ENCODE measurements around the gene GIMAP8.
"Not testable (repeated sequence)": the region's sequence is repeated elsewhere in the genome, so short reads cannot be mapped to it uniquely, and the experiment has no call there.

The GIMAP8 gene

DNA sequence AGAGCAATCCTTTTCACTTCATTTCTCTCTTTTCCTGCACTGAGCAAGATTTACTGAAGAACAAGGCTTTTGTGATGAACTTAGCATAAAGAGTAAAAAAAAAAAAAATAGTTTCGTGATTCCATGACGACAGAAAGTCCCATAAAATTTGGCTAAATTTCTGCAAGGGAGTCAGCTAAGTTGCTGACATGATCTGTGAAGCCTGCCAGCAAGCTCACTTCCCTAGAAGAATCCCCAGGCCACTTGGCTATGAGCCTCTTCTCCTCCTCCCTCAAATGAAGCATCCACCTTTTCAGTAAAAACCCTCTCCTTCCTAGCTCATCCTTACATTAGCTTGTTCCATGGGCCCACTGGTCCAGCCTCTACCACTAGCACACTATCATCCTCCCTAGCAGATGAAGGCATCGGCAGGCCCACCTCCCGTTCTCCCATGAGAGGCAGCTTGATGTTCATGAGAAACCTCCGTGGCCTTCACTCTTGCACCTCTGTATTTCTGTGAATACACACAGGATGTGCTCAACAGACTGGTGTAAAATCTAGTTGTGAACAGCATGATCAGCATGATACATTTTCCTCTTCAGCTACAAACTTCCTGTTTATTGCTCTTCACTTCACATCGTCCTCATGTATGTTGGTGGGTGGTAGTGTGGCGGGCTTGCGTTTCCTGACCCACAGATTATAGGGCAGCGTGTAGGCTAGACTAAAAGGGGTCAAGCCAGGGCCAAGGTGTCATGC, 30.9 kb downstream of the GIMAP8 start:
- Histone ChIP-seq H2AFZ (ENCODE audit: low read length) (no peak overlapping the region), H2BK5ac (ENCODE audit: low read length) (no peak overlapping the region), H3K27me3 (ENCODE audit: control insufficient read depth in 3 of 3, insufficient read depth in 3 of 3, low read depth in 1 of 3, low read length in 3 of 3) (peaks cover 0 to 7% (median 0%) of the 10 kb centered on the region in 3 experiments), H3K79me1 (ENCODE audit: low read depth, low read length) (no peaks in the 10 kb centered on the region), H3K14ac (ENCODE audit: low read length) (no peak overlapping the region), H3K4me1 (ENCODE audit: control insufficient read depth in 2 of 2, insufficient read depth in 1 of 2, low read depth in 1 of 2, low read length in 2 of 2) (no peaks in the 10 kb centered on the region), H3K18ac (ENCODE audit: low read length) (no peak overlapping the region), H2AK5ac (ENCODE audit: low read depth, low read length) (no peak overlapping the region), H3K4ac (ENCODE audit: low read length) (no peak overlapping the region), H4K8ac (ENCODE audit: low read depth, low read length) (no peak overlapping the region), H2BK15ac (ENCODE audit: low read length) (no peak overlapping the region), H3K36me3 (replicated peaks in 1 of 2; ENCODE audit: control insufficient read depth in 2 of 2, insufficient read depth in 2 of 2, low read length in 2 of 2) (no peaks in the 10 kb centered on the region), H4K91ac (ENCODE audit: low read depth, low read length, poor library complexity) (no peak overlapping the region), H3K4me3 (ENCODE audit: low read length in 2 of 2) (no peak overlapping the region), H3K4me2 (ENCODE audit: insufficient read depth, low read length, poor library complexity, severe bottlenecking) (no peak overlapping the region), H3K9ac (ENCODE audit: low read depth, low read length, poor library complexity) (no peak overlapping the region), H2BK120ac (ENCODE audit: low read depth, low read length) (no peak overlapping the region), H3K23ac (ENCODE audit: low read depth, low read length, poor library complexity) (no peak overlapping the region), H2BK12ac (ENCODE audit: low read length) (no peak overlapping the region), H3K9me3 (replicated peaks in 1 of 2; ENCODE audit: control insufficient read depth in 2 of 2, insufficient read depth in 1 of 2, low read depth in 1 of 2, low read length in 2 of 2) (no peaks in the 10 kb centered on the region), H3K27ac (replicated peaks; ENCODE audit: low read length) (no peak overlapping the region)
- WGBS, 2 donors (ENCODE audit: extremely low coverage in 2 of 2, insufficient read length in 2 of 2, insufficient replicate concordance in 1 of 2): no CpG with 5 or more reads among the region's 9 CpGs
- DNase-seq (ENCODE audit: low spot score): no peak

DNA sequence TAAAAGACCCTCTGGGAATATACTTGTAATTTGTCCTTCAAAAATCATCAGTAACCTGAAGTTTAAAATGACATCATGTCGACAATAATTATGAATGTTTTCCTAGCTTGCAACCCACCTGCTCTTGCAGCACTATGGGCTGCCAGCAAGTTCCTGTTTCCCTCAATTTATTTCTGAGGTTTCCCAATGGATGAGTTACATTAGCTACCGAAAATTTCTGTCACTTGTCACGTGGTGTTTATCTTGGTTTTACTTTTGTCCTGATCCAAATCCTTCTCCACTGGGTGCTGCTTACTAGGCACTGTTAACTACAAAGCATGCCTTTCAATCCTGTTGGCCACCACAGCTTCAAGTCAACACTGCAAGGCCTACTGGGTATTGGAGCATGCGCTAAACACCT, 31.5 kb downstream of the GIMAP8 start:
- no peak for DNase-seq (ENCODE audit: low spot score)
- Histone ChIP-seq H3K4me3 (ENCODE audit: low read length in 2 of 2) (no peak overlapping the region), H3K4me2 (ENCODE audit: insufficient read depth, low read length, poor library complexity, severe bottlenecking) (no peak overlapping the region), H4K91ac (ENCODE audit: low read depth, low read length, poor library complexity) (no peak overlapping the region), H2AFZ (ENCODE audit: low read length) (no peak overlapping the region), H3K9me3 (replicated peaks in 1 of 2; ENCODE audit: control insufficient read depth in 2 of 2, insufficient read depth in 1 of 2, low read depth in 1 of 2, low read length in 2 of 2) (no peaks in the 10 kb centered on the region), H3K18ac (ENCODE audit: low read length) (no peak overlapping the region), H2BK120ac (ENCODE audit: low read depth, low read length) (no peak overlapping the region), H3K23ac (ENCODE audit: low read depth, low read length, poor library complexity) (no peak overlapping the region), H3K36me3 (replicated peaks in 1 of 2; ENCODE audit: control insufficient read depth in 2 of 2, insufficient read depth in 2 of 2, low read length in 2 of 2) (no peaks in the 10 kb centered on the region), H3K27me3 (ENCODE audit: control insufficient read depth in 3 of 3, insufficient read depth in 3 of 3, low read depth in 1 of 3, low read length in 3 of 3) (peaks cover 0 to 7% (median 0%) of the 10 kb centered on the region in 3 experiments), H3K14ac (ENCODE audit: low read length) (no peak overlapping the region), H4K8ac (ENCODE audit: low read depth, low read length) (no peak overlapping the region), H3K9ac (ENCODE audit: low read depth, low read length, poor library complexity) (no peak overlapping the region), H3K4me1 (ENCODE audit: control insufficient read depth in 2 of 2, insufficient read depth in 1 of 2, low read depth in 1 of 2, low read length in 2 of 2) (no peaks in the 10 kb centered on the region), H2BK15ac (ENCODE audit: low read length) (no peak overlapping the region), H2BK5ac (ENCODE audit: low read length) (no peak overlapping the region), H2AK5ac (ENCODE audit: low read depth, low read length) (no peak overlapping the region), H3K27ac (replicated peaks; ENCODE audit: low read length) (no peak overlapping the region), H2BK12ac (ENCODE audit: low read length) (no peak overlapping the region), H3K4ac (ENCODE audit: low read length) (no peak overlapping the region), H3K79me1 (ENCODE audit: low read depth, low read length) (no peaks in the 10 kb centered on the region)
- WGBS, 2 donors (ENCODE audit: extremely low coverage in 2 of 2, insufficient read length in 2 of 2, insufficient replicate concordance in 1 of 2): no CpG with 5 or more reads among the region's 4 CpGs

DNA sequence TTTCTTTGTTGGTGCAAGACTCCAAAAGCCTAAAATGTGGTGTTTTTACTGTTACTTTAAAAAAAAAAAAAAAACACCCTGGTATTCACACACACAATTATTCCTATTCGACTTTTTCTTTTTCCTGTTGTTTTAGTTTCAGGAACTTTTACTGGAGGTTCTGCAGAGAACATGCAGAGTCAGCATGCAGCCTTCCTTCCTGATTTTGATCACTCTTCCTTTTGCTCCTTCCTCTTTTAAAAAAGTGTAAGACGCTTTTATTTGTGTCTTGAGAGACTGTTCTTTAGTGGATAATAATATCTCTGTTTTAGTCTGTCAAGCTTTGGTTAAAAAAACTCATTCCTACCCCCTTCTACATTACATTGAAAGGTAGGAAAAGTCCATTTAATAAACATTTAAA, 33.1 kb downstream of the GIMAP8 start:
- H2BK12ac ChIP-seq (ENCODE audit: low read length); H4K91ac ChIP-seq (ENCODE audit: low read depth, low read length, poor library complexity); H3K4me3 ChIP-seq (ENCODE audit: low read length in 2 of 2); H3K18ac ChIP-seq (ENCODE audit: low read length); H3K27me3 ChIP-seq (ENCODE audit: control insufficient read depth in 3 of 3, insufficient read depth in 3 of 3, low read depth in 1 of 3, low read length in 3 of 3); H3K79me1 ChIP-seq (ENCODE audit: low read depth, low read length); H2BK5ac ChIP-seq (ENCODE audit: low read length); H3K27ac ChIP-seq (replicated peaks; ENCODE audit: low read length); H3K9me3 ChIP-seq (replicated peaks in 1 of 2; ENCODE audit: control insufficient read depth in 2 of 2, insufficient read depth in 1 of 2, low read depth in 1 of 2, low read length in 2 of 2); H3K4ac ChIP-seq (ENCODE audit: low read length); DNase-seq (ENCODE audit: low spot score); H2BK15ac ChIP-seq (ENCODE audit: low read length); H3K14ac ChIP-seq (ENCODE audit: low read length); H3K9ac ChIP-seq (ENCODE audit: low read depth, low read length, poor library complexity); H3K23ac ChIP-seq (ENCODE audit: low read depth, low read length, poor library complexity); H2BK120ac ChIP-seq (ENCODE audit: low read depth, low read length); H2AFZ ChIP-seq (ENCODE audit: low read length); H3K36me3 ChIP-seq (replicated peaks in 1 of 2; ENCODE audit: control insufficient read depth in 2 of 2, insufficient read depth in 2 of 2, low read length in 2 of 2); H3K4me1 ChIP-seq (ENCODE audit: control insufficient read depth in 2 of 2, insufficient read depth in 1 of 2, low read depth in 1 of 2, low read length in 2 of 2); H3K4me2 ChIP-seq (ENCODE audit: insufficient read depth, low read length, poor library complexity, severe bottlenecking); H4K8ac ChIP-seq (ENCODE audit: low read depth, low read length); H2AK5ac ChIP-seq (ENCODE audit: low read depth, low read length): not testable (repeated sequence)
- no CpG with 5 or more reads among the region's 2 CpGs for WGBS, 2 donors (ENCODE audit: extremely low coverage in 2 of 2, insufficient read length in 2 of 2, insufficient replicate concordance in 1 of 2)

DNA sequence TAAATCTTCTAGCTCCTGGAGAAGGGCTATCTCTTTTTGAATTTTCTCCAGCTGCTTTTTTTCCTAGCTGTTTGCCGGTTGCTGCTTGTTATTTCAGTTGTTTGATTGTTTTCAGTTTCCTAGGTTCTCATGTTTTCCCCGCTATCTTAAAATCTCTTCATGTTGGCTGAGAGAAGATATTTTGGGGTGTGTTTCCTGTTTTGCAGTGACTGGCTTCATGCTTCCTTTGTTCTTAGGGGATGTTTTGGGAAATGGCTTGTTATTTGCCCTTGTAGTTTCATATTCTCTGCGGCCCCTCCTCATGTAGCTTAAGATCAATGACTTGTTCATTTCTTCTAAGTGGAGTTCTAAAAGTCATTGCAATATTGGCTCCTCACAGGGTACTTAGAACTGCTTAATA, 33.6 kb downstream of the GIMAP8 start:
- H3K79me1 ChIP-seq (ENCODE audit: low read depth, low read length); H3K14ac ChIP-seq (ENCODE audit: low read length); H2BK15ac ChIP-seq (ENCODE audit: low read length); H3K4me1 ChIP-seq (ENCODE audit: control insufficient read depth in 2 of 2, insufficient read depth in 1 of 2, low read depth in 1 of 2, low read length in 2 of 2); H4K8ac ChIP-seq (ENCODE audit: low read depth, low read length); H3K4me3 ChIP-seq (ENCODE audit: low read length in 2 of 2); DNase-seq (ENCODE audit: low spot score); H2AFZ ChIP-seq (ENCODE audit: low read length); H3K18ac ChIP-seq (ENCODE audit: low read length); H4K91ac ChIP-seq (ENCODE audit: low read depth, low read length, poor library complexity); H2BK5ac ChIP-seq (ENCODE audit: low read length); H3K27me3 ChIP-seq (ENCODE audit: control insufficient read depth in 3 of 3, insufficient read depth in 3 of 3, low read depth in 1 of 3, low read length in 3 of 3); H3K4ac ChIP-seq (ENCODE audit: low read length); H2BK12ac ChIP-seq (ENCODE audit: low read length); H2AK5ac ChIP-seq (ENCODE audit: low read depth, low read length); H2BK120ac ChIP-seq (ENCODE audit: low read depth, low read length); H3K23ac ChIP-seq (ENCODE audit: low read depth, low read length, poor library complexity); H3K36me3 ChIP-seq (replicated peaks in 1 of 2; ENCODE audit: control insufficient read depth in 2 of 2, insufficient read depth in 2 of 2, low read length in 2 of 2); H3K9ac ChIP-seq (ENCODE audit: low read depth, low read length, poor library complexity); H3K9me3 ChIP-seq (replicated peaks in 1 of 2; ENCODE audit: control insufficient read depth in 2 of 2, insufficient read depth in 1 of 2, low read depth in 1 of 2, low read length in 2 of 2); H3K4me2 ChIP-seq (ENCODE audit: insufficient read depth, low read length, poor library complexity, severe bottlenecking); H3K27ac ChIP-seq (replicated peaks; ENCODE audit: low read length): not testable (repeated sequence)
- no CpG with 5 or more reads among the region's 3 CpGs for WGBS, 2 donors (ENCODE audit: extremely low coverage in 2 of 2, insufficient read length in 2 of 2, insufficient replicate concordance in 1 of 2)

Data from neuronal stem cell (in vitro differentiated cells).